Activated naive CD8-positive, alpha-beta T cell treated with anti-CD3 and anti-CD28 coated beads, Interleukin-2, amount 10 ng/mL, durations not matched to agents 7 days and 5 days (primary cell): ENCODE results near the gene STIMATE. TPM values are rescaled to one million over a fixed set of nuclear protein-coding genes. Genes with fewer than 3 reads are reported as not detected.

Source experiments
- ATAC-seq: fragments of 150-1000 bp; cut with Tn5 transposase; one replicate; pipeline ENCODE4 v1.10.0; 2021; ENCODE audit warnings: low read depth, moderate library complexity
- POLR2A ChIA-PET: fragments of 350-600 bp; sonication (Branson Sonifier 250); formaldehyde crosslinking; loops from one replicate; lab custom pipeline; 2021; ENCODE audit warnings: antibody characterized with exemption; lab: Charles Lee
- DNase-seq: peaks from one replicate; pipeline ENCODE4 v3.0.0; 2021
- H3K27ac Mint-ChIP-seq: one replicate; pipeline ENCODE4 v1.8.0; 2022; ENCODE audit warnings: mild to moderate bottlenecking, mixed read lengths
- H3K27me3 Mint-ChIP-seq: one replicate; pipeline ENCODE4 v1.8.0; 2022; ENCODE audit warnings: mild to moderate bottlenecking, moderate library complexity, mixed read lengths
- H3K36me3 Mint-ChIP-seq: one replicate; pipeline ENCODE4 v1.8.0; 2021; ENCODE audit warnings: mild to moderate bottlenecking, mixed read lengths
- H3K4me1 Mint-ChIP-seq: one replicate; pipeline ENCODE4 v1.8.0; 2021; ENCODE audit warnings: mixed read lengths
- H3K4me3 Mint-ChIP-seq: one replicate; pipeline ENCODE4 v1.8.0; 2022; ENCODE audit warnings: mild to moderate bottlenecking, moderate library complexity, mixed read lengths
- H3K9me3 Mint-ChIP-seq: one replicate; pipeline ENCODE4 v1.8.0; 2021; ENCODE audit warnings: mixed read lengths
- total RNA-seq, 2 experiments: library from RNA; stranded (reverse); gene quantifications; one replicate each; pipeline ENCODE4 v1.2.3, GENCODE V29; 2021

STIMATE gene
- total RNA-seq, result 10 to 100 TPM; 38.5 to 39.1 TPM

DNA sequence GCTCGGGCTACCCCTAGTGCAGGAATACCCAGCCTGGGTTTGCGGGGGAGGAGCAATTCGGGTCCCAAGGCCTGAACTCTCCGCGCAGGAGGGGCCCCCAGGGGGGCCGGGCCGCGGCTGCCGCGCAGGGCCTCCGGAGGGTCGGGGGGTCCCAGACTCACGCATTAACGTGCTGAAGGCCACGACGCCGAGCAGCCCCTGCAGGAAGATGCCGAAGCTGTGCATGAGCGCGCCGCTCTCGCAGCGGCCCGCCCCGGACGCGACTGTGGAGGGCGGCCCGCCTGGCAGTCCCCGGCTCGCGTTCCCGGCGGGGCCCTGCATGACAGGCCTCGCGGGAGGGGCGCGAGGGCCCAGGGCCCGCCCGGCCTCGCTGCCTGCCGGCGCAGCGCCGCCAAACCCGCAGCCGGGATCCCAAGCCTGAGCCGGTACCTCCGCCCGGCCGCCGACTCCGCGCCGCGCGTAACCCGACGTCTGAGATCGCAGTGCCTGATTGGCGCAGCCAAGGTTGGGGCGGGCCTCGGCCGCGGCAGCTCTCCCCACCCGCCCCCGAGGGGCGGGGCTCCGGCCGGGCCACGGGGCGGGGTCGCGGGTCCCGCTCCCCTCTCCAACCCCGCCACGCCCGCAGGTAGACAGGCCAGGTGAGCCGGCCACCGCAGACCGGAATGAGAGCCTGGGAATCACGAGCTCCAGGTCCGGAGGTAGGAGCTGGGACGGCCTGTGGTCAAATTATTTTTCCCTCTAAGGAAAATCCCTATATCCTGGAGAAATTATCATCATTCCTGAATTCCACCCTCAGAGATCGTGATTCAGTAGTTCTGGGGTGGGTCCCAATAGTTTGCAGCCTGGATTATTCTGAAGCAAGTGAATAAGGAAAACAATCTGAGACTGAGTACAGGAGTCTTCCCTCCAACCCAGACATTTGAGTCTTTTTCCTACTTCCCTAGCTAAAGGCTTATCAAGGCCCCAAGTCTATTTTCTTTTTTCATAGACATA lies at the start of gene STIMATE:
TSS of gene STIMATE (minus strand) at position 419 of the 993 bp plus-strand sequence. CDS start at position 321, 98 bp downstream.
- Mint-ChIP-seq H3K4me3 (peak within 1 kb of the TSS; percentile 97), H3K27me3 (no peaks in the 10 kb centered on the region), H3K9me3 (no peaks in the 10 kb centered on the region), H3K36me3 (peaks cover 11% of the 10 kb centered on the region), H3K4me1 (peaks cover 41% of the 10 kb centered on the region), H3K27ac (peak within 1 kb of the TSS; percentile 88)
- DNase-seq, result peak; percentile 91
- POLR2A ChIA-PET, result interaction anchor here (0.8 to 1.3 kb wide), 2 partner anchors 23 to 39 kb away, joined by 3 to 5 read pairs; no protein-coding TSS in a partner anchor
- peak; percentile 95 for ATAC-seq

GRCh38 chr3:52939600-52939999 lies 42.3 kb upstream of the STIMATE start:
- Mint-ChIP-seq H3K36me3 (peaks cover 10% of the 10 kb centered on the region), H3K27ac (no peak overlapping the region), H3K27me3 (no peaks in the 10 kb centered on the region), H3K4me1 (peaks cover 6% of the 10 kb centered on the region), H3K9me3 (no peaks in the 10 kb centered on the region), H3K4me3 (no peak overlapping the region)
- ATAC-seq (no peak), DNase-seq (no peak)
- POLR2A ChIA-PET, result no interaction called here

GRCh38 chr3:52934630-52935530 lies 37.5 kb upstream of the STIMATE start:
- H3K4me3 Mint-ChIP-seq, result no peak overlapping the region
- ATAC-seq (peak; percentile 91), DNase-seq (no peak)
- no peaks in the 10 kb centered on the region for H3K27me3 Mint-ChIP-seq
- no peaks in the 10 kb centered on the region for H3K9me3 Mint-ChIP-seq
- H3K36me3 Mint-ChIP-seq, result peaks cover 2% of the 10 kb centered on the region
- peaks cover 6% of the 10 kb centered on the region for H3K4me1 Mint-ChIP-seq
- H3K27ac Mint-ChIP-seq, result no peak overlapping the region
- POLR2A ChIA-PET, result no interaction called here

DNA sequence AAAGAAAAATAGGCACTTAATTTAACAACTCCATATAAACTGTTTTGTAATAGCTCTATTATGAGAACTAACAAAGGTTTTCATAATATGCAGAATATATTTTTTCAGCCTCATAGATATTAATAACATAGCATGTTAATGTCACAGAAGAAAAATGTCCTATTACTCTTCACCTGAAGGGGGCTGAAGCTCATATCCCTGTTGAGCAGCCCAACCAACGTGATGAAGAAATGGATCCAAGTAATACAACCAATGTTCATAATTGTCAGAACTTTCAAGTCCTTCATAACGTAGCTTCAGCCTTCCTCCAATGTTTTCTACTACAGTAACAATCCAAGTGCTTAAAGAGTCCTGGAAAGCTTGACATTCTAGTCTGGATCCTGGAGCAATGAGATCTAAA lies 34.5 kb upstream of the STIMATE start:
- no peak overlapping the region for H3K4me3 Mint-ChIP-seq
- ATAC-seq, result no peak
- POLR2A ChIA-PET, result no interaction called here
- peaks cover 8% of the 10 kb centered on the region for H3K4me1 Mint-ChIP-seq
- DNase-seq, result no peak
- H3K27ac Mint-ChIP-seq, result no peak overlapping the region
- no peaks in the 10 kb centered on the region for H3K27me3 Mint-ChIP-seq
- H3K36me3 Mint-ChIP-seq, result peaks cover 11% of the 10 kb centered on the region
- H3K9me3 Mint-ChIP-seq, result no peaks in the 10 kb centered on the region

DNA sequence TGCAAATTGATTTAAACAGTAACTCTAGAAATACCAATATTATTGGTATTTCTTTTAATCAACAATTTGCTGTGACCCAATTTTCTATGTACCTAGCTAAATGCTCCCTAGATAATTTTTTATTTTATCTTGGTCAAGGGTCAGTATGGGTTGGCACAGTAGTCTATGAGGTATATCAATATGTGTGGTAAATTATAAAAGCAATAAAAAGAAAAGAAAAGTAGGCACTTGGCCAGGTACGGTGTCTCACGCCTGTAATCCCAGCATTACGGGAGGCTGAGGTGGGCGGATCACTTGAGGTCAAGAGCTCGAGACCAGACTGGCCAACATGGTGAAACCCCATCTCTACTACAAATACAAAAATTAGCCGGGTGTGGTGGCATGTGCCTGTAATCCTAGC lies 34.0 kb upstream of the STIMATE start:
- Mint-ChIP-seq H3K4me1 (peaks cover 11% of the 10 kb centered on the region), H3K27me3 (no peaks in the 10 kb centered on the region), H3K4me3 (no peak overlapping the region), H3K36me3 (peaks cover 13% of the 10 kb centered on the region), H3K27ac (no peak overlapping the region), H3K9me3 (no peaks in the 10 kb centered on the region)
- POLR2A ChIA-PET, result no interaction called here
- DNase-seq, result no peak
- ATAC-seq, result no peak

- DNase-seq (no peak), ATAC-seq (no peak)
- Mint-ChIP-seq H3K36me3 (peaks cover 13% of the 10 kb centered on the region), H3K4me3 (no peak overlapping the region), H3K9me3 (no peaks in the 10 kb centered on the region), H3K27me3 (no peaks in the 10 kb centered on the region), H3K27ac (no peak overlapping the region), H3K4me1 (peaks cover 17% of the 10 kb centered on the region)
- POLR2A ChIA-PET, result no interaction called here
Observed at GRCh38 chr3:52930748-52931147, 33.4 kb upstream of the STIMATE start.

DNA sequence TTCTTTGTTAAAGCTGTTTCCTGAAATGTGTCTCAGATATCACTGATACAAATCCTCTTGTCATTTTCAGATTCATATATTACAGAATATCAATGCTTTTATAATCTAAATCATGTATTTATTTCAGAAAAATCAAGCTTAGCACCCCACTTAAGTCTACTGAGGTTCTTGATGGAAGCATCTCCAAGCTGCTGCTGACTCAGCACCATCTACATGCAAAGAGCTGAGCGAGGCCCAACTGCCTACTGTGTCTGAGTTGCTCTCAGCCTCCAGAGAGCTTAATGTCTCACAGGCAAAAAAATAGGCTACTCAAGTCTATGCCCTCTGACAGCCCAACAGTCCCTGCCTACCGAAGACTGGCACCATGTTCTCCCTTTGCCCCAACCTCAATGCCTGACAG lies 29.2 kb upstream of the STIMATE start:
- POLR2A ChIA-PET, result interaction anchor here (1.4 kb wide), 1 partner anchor 119 kb away, joined by 3 read pairs; the partner anchor contains the start of gene SFMBT1
- Mint-ChIP-seq H3K9me3 (no peaks in the 10 kb centered on the region), H3K27ac (no peak overlapping the region), H3K36me3 (peaks cover 29% of the 10 kb centered on the region), H3K27me3 (no peaks in the 10 kb centered on the region), H3K4me1 (peaks cover 31% of the 10 kb centered on the region), H3K4me3 (no peak overlapping the region)
- DNase-seq (no peak), ATAC-seq (no peak)

DNA sequence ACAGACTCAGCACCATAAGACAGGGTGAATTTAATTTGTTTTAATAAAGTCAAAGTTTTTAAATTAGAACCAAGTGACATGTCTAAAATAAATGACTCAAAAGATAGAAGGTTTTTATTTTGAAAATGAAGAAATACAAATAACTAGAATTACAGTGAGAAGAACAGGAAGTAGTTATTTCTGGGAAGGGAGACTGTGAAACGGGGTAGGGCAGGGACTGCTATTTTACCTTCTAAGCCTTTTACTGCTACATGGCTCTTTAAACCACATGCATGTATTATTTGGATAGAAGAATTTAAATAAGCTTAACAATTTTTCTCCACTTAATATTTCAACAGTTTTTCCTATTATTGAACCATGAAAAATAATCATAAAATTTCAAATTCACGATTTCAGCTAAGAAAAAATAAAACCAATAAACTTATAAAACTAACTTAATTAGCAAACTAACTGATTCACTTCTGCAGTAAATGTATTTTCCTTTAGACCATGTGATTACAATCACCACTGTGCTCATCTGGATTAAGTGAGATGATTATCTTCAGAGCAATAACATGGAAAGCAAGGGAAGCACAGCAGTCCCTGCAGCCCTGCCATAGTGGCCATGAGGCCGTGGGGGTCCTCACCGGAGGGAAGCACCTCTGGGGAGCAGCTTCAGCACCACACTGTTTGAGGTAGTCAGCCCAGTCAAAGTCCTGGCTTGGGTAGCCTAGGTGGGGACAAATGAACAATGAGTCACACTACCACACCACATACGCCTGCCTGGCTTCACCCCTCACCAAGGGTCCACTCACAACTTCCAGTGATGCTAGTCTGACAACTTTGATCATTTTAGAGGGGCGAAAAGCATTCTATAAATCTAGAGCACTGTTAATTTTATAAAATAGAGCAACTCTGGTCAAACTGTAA lies 28.3 kb upstream of the STIMATE start:
- Mint-ChIP-seq H3K36me3 (peaks cover 29% of the 10 kb centered on the region), H3K27ac (peak overlapping the region; percentile 48), H3K27me3 (no peaks in the 10 kb centered on the region), H3K9me3 (no peaks in the 10 kb centered on the region), H3K4me3 (peak overlapping the region; percentile 42), H3K4me1 (peaks cover 34% of the 10 kb centered on the region)
- POLR2A ChIA-PET, result interaction anchor here (1.4 kb wide), 1 partner anchor 120 kb away, joined by 3 read pairs; the partner anchor contains the start of gene SFMBT1
- no peak for DNase-seq
- peak; percentile 66 for ATAC-seq

DNA sequence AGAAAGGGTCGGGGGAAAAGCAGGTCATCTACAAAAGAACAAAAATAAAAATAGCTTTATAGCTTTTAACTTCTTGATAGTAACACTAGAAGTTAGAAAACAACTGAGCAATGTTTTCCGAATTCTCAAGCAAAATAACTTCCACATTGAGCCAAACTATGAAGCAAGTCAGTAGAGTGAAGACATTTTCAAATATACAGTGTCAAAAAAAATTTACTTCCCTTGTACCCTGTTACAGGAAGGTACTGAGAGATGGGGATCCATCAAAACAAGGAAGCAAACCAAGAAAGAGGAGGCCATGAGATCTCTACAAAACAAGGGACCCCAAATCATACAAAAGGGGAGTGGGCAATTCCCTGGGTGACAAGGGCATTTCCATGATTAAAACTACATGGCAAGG lies 26.6 kb upstream of the STIMATE start:
- no peaks in the 10 kb centered on the region for H3K9me3 Mint-ChIP-seq
- no peak overlapping the region for H3K4me3 Mint-ChIP-seq
- no peak for ATAC-seq
- no peaks in the 10 kb centered on the region for H3K27me3 Mint-ChIP-seq
- POLR2A ChIA-PET, result no interaction called here
- H3K4me1 Mint-ChIP-seq, result peaks cover 34% of the 10 kb centered on the region
- peaks cover 29% of the 10 kb centered on the region for H3K36me3 Mint-ChIP-seq
- no peak for DNase-seq
- H3K27ac Mint-ChIP-seq, result no peak overlapping the region

DNA sequence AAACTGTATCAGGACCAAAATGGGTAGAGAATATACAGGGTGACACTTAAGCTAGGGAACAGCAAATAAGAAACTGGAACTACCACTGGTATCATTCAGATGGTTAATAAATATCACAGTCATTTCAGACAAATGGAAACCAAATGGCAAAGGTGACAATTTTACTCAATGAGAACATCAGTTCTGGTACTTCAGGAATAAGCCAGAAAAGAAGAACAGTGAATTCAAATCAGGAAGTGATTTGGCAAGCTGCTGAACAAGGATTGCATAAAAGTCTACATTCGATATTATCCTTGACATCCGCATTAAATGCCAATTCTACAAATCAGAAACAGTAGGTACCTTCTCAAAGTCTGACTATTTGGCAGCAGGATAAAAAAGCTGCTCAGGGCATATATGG lies 23.5 kb upstream of the STIMATE start:
- ATAC-seq (no peak), DNase-seq (no peak)
- Mint-ChIP-seq H3K27ac (peak overlapping the region; percentile 8), H3K36me3 (peaks cover 35% of the 10 kb centered on the region), H3K9me3 (no peaks in the 10 kb centered on the region), H3K4me3 (no peak overlapping the region), H3K27me3 (no peaks in the 10 kb centered on the region), H3K4me1 (peaks cover 24% of the 10 kb centered on the region)
- POLR2A ChIA-PET, result no interaction called here

GRCh38 chr3:52917044-52917443 lies 19.7 kb upstream of the STIMATE start:
- DNase-seq (no peak), ATAC-seq (no peak)
- Mint-ChIP-seq H3K36me3 (peaks cover 25% of the 10 kb centered on the region), H3K9me3 (no peaks in the 10 kb centered on the region), H3K27me3 (no peaks in the 10 kb centered on the region), H3K27ac (no peak overlapping the region), H3K4me3 (no peak overlapping the region), H3K4me1 (peaks cover 8% of the 10 kb centered on the region)
- POLR2A ChIA-PET, result no interaction called here

DNA sequence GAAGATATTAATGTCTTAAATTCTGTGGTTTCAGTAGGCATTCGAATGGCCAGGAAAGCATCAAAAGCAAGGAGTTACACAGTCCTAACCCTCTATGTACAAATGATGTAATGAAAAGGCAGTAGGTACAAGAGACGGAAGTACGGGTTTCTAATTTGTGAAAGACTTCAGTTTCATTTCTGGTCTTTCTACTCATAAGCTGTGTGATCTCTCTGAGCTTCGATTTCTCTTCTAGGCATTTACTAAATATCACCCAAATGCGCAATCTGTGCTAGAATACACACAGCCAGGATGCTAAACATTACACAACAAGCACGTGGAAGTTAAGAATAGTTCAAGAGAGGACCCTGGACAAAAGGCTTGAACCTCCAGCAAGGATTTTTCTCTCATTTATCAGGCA lies 17.9 kb upstream of the STIMATE start:
- H3K27me3 Mint-ChIP-seq, result no peaks in the 10 kb centered on the region
- POLR2A ChIA-PET, result no interaction called here
- ATAC-seq (no peak), DNase-seq (no peak)
- H3K4me1 Mint-ChIP-seq, result no peaks in the 10 kb centered on the region
- no peak overlapping the region for H3K4me3 Mint-ChIP-seq
- H3K9me3 Mint-ChIP-seq, result no peaks in the 10 kb centered on the region
- peaks cover 28% of the 10 kb centered on the region for H3K36me3 Mint-ChIP-seq
- H3K27ac Mint-ChIP-seq, result no peak overlapping the region
